Gastroesophageal sphincter (tissue), 4 donors: ENCODE results near the gene TMTC2. TPM values are rescaled to one million over a fixed set of nuclear protein-coding genes. Genes with fewer than 3 reads are reported as not detected.

Experiments used
- ATAC-seq: fragments of 150-250 bp; one replicate; pipeline ENCODE4 v1.9.1; 2016; ENCODE audit warnings: mild to moderate bottlenecking, moderate library complexity
- H3K27ac ChIP-seq, 4 donors: fragments of 200-600 bp; sonication (generic) in 3 of 4; 1 replicate in 3 of 4; 2 replicates in 1 of 4; pipeline ENCODE4 v1.5.1; 2016 to 2019
- H3K27me3 ChIP-seq: fragments of 200-600 bp; sonication (generic); one replicate; pipeline ENCODE4 v1.5.1; 2019
- H3K36me3 ChIP-seq, 2 donors: fragments of 200-600 bp; sonication (generic); one replicate each; pipeline ENCODE4 v1.5.1; 2019; ENCODE audit warnings: control low read depth in 1 of 2
- H3K4me1 ChIP-seq, 3 donors: fragments of 200-600 bp; sonication (generic); 1 replicate in 2 of 3; 2 replicates in 1 of 3; pipeline ENCODE4 v1.5.1; 2016 to 2019; ENCODE audit warnings: control low read depth in 2 of 3
- H3K4me3 ChIP-seq, 2 donors: fragments of 200-600 bp; sonication (generic); one replicate each; pipeline ENCODE4 v1.5.1; 2019; ENCODE audit warnings: mild to moderate bottlenecking in 1 of 2, moderate library complexity in 1 of 2
- H3K9me3 ChIP-seq, 3 donors: fragments of 200-600 bp; sonication (generic); one replicate each; pipeline ENCODE4 v1.5.1; 2017 to 2019; ENCODE audit warnings: control low read depth in 2 of 3
- EP300 ChIP-seq: sonication (generic); formaldehyde crosslinking; IDR thresholded peaks from one replicate; pipeline ENCODE4 v1.6.1; 2017; ENCODE audit warnings: antibody characterized with exemption, mild to moderate bottlenecking
- POLR2A ChIP-seq, 2 donors: fragments of 450-650 bp; IDR thresholded peaks; one replicate each; pipeline ENCODE4 v1.6.1; 2017; ENCODE audit warnings: antibody characterized with exemption in 2 of 2, mild to moderate bottlenecking in 2 of 2, moderate library complexity in 1 of 2
- POLR2AphosphoS5 ChIP-seq: sonication (generic); formaldehyde crosslinking; IDR thresholded peaks from one replicate; pipeline ENCODE4 v1.6.1; 2017; ENCODE audit warnings: antibody characterized with exemption
- WGBS, 2 donors: methylation state at CpG; one replicate each; pipeline ENCODE4 v1.1.5; 2018; ENCODE audit warnings: low coverage in 1 of 2; 5-methylcytosine and 5-hydroxymethylcytosine counted together
- total RNA-seq, 4 donors: library from RNA; depleted of rRNA; stranded (reverse); fragments of >200 nt; gene quantifications; one replicate each; pipeline ENCODE4 v1.1.0, GENCODE V29; 2016
- TF ChIP-seq, protein P1 (sequence below), 4 experiments: fragments of 200-600 bp in 2 of 4; fragments of 450-650 bp in 2 of 4; sonication (generic) in 1 of 4; IDR thresholded peaks; one replicate each; pipeline ENCODE4 v1.5.1; 2017 to 2019; ENCODE audit warnings: antibody characterized with exemption in 4 of 4, mild to moderate bottlenecking in 2 of 4, moderate library complexity in 2 of 4

The TMTC2 gene
- total RNA-seq, 4 donors from 2014 or later = 7.4 to 21.8 (median 16.0) TPM

- 25 to 52% methylated on average over 2 of the region's 2 CpGs for WGBS, 2 donors
- Histone ChIP-seq H3K9me3 (no peaks in the 10 kb centered on the region), H3K27ac (no peak overlapping the region), H3K4me1 (peaks cover 0 to 6% (median 0%) of the 10 kb centered on the region in 3 donors), H3K27me3 (no peaks in the 10 kb centered on the region), H3K36me3 (no peaks in the 10 kb centered on the region), H3K4me3 (no peak overlapping the region)
- ATAC-seq = no peak
- TF ChIP-seq POLR2A (IDR thresholded peaks at IDR 0.05) = no peak
- TF ChIP-seq, protein P1, sequence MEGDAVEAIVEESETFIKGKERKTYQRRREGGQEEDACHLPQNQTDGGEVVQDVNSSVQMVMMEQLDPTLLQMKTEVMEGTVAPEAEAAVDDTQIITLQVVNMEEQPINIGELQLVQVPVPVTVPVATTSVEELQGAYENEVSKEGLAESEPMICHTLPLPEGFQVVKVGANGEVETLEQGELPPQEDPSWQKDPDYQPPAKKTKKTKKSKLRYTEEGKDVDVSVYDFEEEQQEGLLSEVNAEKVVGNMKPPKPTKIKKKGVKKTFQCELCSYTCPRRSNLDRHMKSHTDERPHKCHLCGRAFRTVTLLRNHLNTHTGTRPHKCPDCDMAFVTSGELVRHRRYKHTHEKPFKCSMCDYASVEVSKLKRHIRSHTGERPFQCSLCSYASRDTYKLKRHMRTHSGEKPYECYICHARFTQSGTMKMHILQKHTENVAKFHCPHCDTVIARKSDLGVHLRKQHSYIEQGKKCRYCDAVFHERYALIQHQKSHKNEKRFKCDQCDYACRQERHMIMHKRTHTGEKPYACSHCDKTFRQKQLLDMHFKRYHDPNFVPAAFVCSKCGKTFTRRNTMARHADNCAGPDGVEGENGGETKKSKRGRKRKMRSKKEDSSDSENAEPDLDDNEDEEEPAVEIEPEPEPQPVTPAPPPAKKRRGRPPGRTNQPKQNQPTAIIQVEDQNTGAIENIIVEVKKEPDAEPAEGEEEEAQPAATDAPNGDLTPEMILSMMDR (IDR thresholded peaks at IDR 0.05) = no peak
- TF ChIP-seq EP300 = no peak
- TF ChIP-seq POLR2AphosphoS5 = no peak
Measured at GRCh38 chr12:82942991-82943401, 256.3 kb downstream of the TMTC2 start.

DNA sequence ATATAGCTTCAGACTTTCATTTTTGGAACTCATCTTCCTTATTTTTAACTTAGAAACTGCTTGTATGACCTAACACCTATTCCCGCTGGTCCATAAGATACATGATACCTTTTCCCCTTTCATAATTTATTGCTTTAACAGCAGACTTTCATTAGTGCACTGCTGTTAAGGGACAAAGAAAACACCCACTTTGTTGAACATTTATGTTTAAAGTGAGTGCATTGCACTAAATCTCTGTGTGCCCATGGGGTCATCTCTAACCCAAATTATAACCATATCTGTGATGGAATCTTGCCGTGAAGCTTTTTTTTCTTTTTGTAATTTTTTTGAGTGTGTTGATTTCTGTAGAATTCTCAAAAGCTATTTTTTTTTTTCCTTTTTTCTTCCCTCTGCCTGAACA lies 261.8 kb downstream of the TMTC2 start:
- H3K27ac ChIP-seq = no peak overlapping the region
- H3K4me3 ChIP-seq = no peak overlapping the region
- no peaks in the 10 kb centered on the region for H3K9me3 ChIP-seq
- no peaks in the 10 kb centered on the region for H3K4me1 ChIP-seq
- WGBS, 2 donors = 79 to 84% methylated on average over 2 of the region's 2 CpGs
- H3K27me3 ChIP-seq = no peaks in the 10 kb centered on the region
- H3K36me3 ChIP-seq = no peaks in the 10 kb centered on the region
- no peak for ATAC-seq
- TF ChIP-seq, protein P1 (IDR thresholded peaks at IDR 0.05) = no peak
- no peak for TF ChIP-seq EP300
- TF ChIP-seq POLR2A (IDR thresholded peaks at IDR 0.05) = no peak

DNA sequence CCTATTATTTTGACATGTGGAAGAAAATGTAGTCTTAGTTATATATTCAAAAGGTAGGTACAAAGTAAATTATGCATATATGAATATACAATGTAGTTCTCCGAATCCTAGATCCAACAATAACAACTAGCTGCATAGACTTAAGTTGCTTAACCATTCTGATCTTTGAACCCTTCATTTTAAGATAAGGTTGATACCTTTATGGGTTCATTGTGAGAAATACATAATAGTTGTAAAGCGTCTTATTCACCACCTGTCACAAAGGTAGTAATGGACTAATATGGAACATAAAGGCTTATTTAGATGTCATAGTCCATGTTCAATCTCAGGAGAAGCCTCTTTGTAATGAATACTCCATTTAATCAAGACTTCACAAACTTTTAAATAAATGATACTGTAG lies 263.6 kb downstream of the TMTC2 start:
- no peak for ATAC-seq
- WGBS, 2 donors = 94 to 96% methylated on average over 2 of the region's 2 CpGs
- no peak overlapping the region for H3K4me3 ChIP-seq
- no peaks in the 10 kb centered on the region for H3K27me3 ChIP-seq
- no peaks in the 10 kb centered on the region for H3K36me3 ChIP-seq
- TF ChIP-seq POLR2AphosphoS5 (no peak), POLR2A (IDR thresholded peaks at IDR 0.05) (no peak), EP300 (no peak)
- TF ChIP-seq, protein P1 (IDR thresholded peaks at IDR 0.05) = no peak
- H3K27ac ChIP-seq = no peak overlapping the region
- no peaks in the 10 kb centered on the region for H3K9me3 ChIP-seq
- no peaks in the 10 kb centered on the region for H3K4me1 ChIP-seq

DNA sequence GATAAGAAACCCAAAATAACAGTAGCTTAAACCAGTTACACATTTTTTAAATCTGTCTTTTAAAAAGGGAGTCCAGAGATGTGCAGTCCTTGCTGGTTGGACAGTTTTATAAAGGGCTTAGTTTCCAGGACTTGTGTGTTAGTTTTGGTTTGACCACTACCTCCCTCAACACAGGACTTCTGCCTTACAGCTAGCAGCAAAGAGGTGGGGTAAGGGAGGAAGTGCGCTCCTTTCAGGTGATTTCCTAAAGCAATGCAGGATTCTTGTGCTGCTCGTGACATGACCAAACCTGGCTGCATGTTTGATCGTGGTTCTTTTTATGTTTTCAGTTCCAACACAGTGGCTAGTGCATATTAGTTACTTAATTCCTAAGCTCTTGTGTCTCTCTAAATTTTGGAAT lies 266.2 kb downstream of the TMTC2 start:
- Histone ChIP-seq H3K4me3 (no peak overlapping the region), H3K27me3 (no peaks in the 10 kb centered on the region), H3K27ac (no peak overlapping the region), H3K36me3 (no peaks in the 10 kb centered on the region), H3K4me1 (no peaks in the 10 kb centered on the region), H3K9me3 (no peaks in the 10 kb centered on the region)
- TF ChIP-seq EP300 = no peak
- TF ChIP-seq, protein P1 (IDR thresholded peaks at IDR 0.05) = no peak
- TF ChIP-seq POLR2A (IDR thresholded peaks at IDR 0.05) = no peak
- 89 to 100% methylated on average over 3 of the region's 3 CpGs for WGBS, 2 donors
- ATAC-seq = no peak

DNA sequence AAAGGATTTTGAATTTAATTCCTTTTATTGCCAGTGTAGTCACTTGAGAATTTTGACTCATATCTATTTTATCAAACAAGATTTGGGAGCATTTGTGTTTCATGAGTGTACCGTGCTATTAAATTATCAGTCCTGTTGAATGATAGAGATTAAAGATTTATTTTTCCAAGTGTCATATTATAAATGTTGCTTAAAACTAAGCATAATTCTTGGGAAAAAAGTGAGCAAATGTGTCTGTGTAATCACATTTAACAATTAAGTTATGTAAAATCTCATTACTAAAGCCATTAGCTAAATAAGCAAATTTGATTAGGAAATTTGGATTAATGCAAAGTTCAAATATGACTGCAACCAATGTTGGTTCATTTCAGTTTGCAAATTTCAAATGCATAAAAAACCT lies 266.7 kb downstream of the TMTC2 start:
- no peak overlapping the region for H3K27ac ChIP-seq
- H3K9me3 ChIP-seq = no peaks in the 10 kb centered on the region
- TF ChIP-seq EP300 (no peak), POLR2AphosphoS5 (no peak), POLR2A (IDR thresholded peaks at IDR 0.05) (no peak)
- TF ChIP-seq, protein P1 (IDR thresholded peaks at IDR 0.05) = no peak
- 94 to 100% methylated on average over 1 of the region's 1 CpG for WGBS, 2 donors
- no peaks in the 10 kb centered on the region for H3K36me3 ChIP-seq
- no peaks in the 10 kb centered on the region for H3K27me3 ChIP-seq
- no peak overlapping the region for H3K4me3 ChIP-seq
- no peaks in the 10 kb centered on the region for H3K4me1 ChIP-seq
- ATAC-seq = no peak
